K562 (cell line): ENCODE measurements around the gene KLHL6. TPM values are rescaled to one million over a fixed set of nuclear protein-coding genes. Genes with fewer than 3 reads are reported as not detected.

Experiments
- BHLHE40 ChIP-seq: IDR thresholded peaks from 2 replicates; pipeline ENCODE4 v1.6.1; 2011; ENCODE audit warnings: low read length, improper control_type of control experiment
- CBFA2T2 ChIP-seq: fragments of 450-650 bp; conservative IDR thresholded peaks from 2 replicates; pipeline ENCODE4 v1.6.1; 2017; ENCODE audit warnings: mild to moderate bottlenecking
- CBX1 ChIP-seq: sonication (generic); IDR thresholded peaks from 2 replicates; pipeline ENCODE4 v1.6.1; 2016; ENCODE audit warnings: antibody characterized with exemption, low read depth, mild to moderate bottlenecking
- CXXC5 ChIP-seq: fragments of 250-450 bp; sonication (Bioruptor Pico); IDR thresholded peaks from 2 replicates; pipeline ENCODE4 v1.8.0; 2022; ENCODE audit warnings: inconsistent platforms, mild to moderate bottlenecking, moderate library complexity
- FOXM1 ChIP-seq, 2 experiments: fragments of 450-650 bp in 1 of 2; sonication (generic) in 1 of 2; formaldehyde crosslinking in 1 of 2; IDR thresholded peaks; 2 replicates each; pipeline versions ENCODE4 v1.6.1 to v1.9.0; 2017 to 2022; ENCODE audit warnings: low read depth in 2 of 2, mild to moderate bottlenecking in 2 of 2, missing genetic modification reagents in 1 of 2, moderate library complexity in 1 of 2
- HNRNPLL ChIP-seq: fragments of 200-400 bp; formaldehyde crosslinking; IDR thresholded peaks from 2 replicates; pipeline ENCODE4 v1.6.1; 2017; ENCODE audit warnings: low read length, low read depth, mild to moderate bottlenecking; ENCODE audit not compliant: poor library complexity, severe bottlenecking
- KDM2B ChIP-seq: fragments of 250-450 bp; sonication (Bioruptor Pico); IDR thresholded peaks from 2 replicates; pipeline ENCODE4 v1.8.0; 2021; ENCODE audit warnings: mild to moderate bottlenecking, moderate library complexity
- L3MBTL2 ChIP-seq: fragments of 450-650 bp; IDR thresholded peaks from 2 replicates; pipeline ENCODE4 v1.6.1; 2016; ENCODE audit warnings: mild to moderate bottlenecking, moderate library complexity
- LEF1 ChIP-seq: fragments of 450-650 bp; IDR thresholded peaks from 2 replicates; pipeline ENCODE4 v1.6.1; 2016; ENCODE audit warnings: mild to moderate bottlenecking
- MAZ ChIP-seq, 2 experiments: fragments of 450-650 bp in 1 of 2; sonication (generic) in 1 of 2; formaldehyde crosslinking; IDR thresholded peaks in 1 of 2; conservative IDR thresholded peaks in 1 of 2; 2 replicates each; pipeline versions ENCODE4 v1.4.0 to v1.5.0; 2020; ENCODE audit warnings: mild to moderate bottlenecking in 1 of 2, missing genetic modification reagents in 1 of 2
- RBM14 ChIP-seq: fragments of 200-400 bp; formaldehyde crosslinking; IDR thresholded peaks from 2 replicates; pipeline ENCODE4 v1.6.1; 2018; ENCODE audit warnings: low read depth, mild to moderate bottlenecking, low read length, moderate library complexity, borderline replicate concordance; ENCODE audit not compliant: insufficient read depth
- SAFB ChIP-seq: fragments of 200-400 bp; formaldehyde crosslinking; IDR thresholded peaks from 2 replicates; pipeline ENCODE4 v1.6.1; 2017; ENCODE audit warnings: low read depth, low read length, borderline replicate concordance
- TARDBP ChIP-seq: fragments of 450-650 bp; IDR thresholded peaks from 2 replicates; pipeline ENCODE4 v1.6.1; 2016
- TFAM ChIP-seq: fragments of 250-450 bp; sonication (Bioruptor Pico); conservative IDR thresholded peaks from 2 replicates; pipeline ENCODE4 v1.5.0; 2021; ENCODE audit warnings: mild to moderate bottlenecking, moderate library complexity
- ZNF507 ChIP-seq: conservative IDR thresholded peaks from 2 replicates; pipeline ENCODE4 v1.6.1; 2017; ENCODE audit warnings: missing genetic modification characterization, missing compliant biosample characterization
- ZNF76 ChIP-seq: fragments of 250-450 bp; sonication (Bioruptor Pico); IDR thresholded peaks from 2 replicates; pipeline ENCODE4 v1.4.0; 2020; ENCODE audit warnings: mild to moderate bottlenecking, moderate library complexity, borderline replicate concordance
- ZNF778 ChIP-seq: fragments of 450-650 bp; formaldehyde crosslinking; IDR thresholded peaks from 2 replicates; pipeline ENCODE4 v1.4.0; 2020; ENCODE audit warnings: mild to moderate bottlenecking, moderate library complexity
- polyA plus RNA-seq, 8 experiments: library from polyadenylated mRNA; depleted of rRNA in 4 of 8; stranded (reverse) in 5 of 8; unstranded in 3 of 8; fragments of >200 nt; fragmentation: Nextera tagmentation in 2 of 8; fragmentation: Illumina TruSeq in 1 of 8; extraction: Ambion mirVana in 2 of 8; extraction: Trizol in 1 of 8; gene quantifications; 2 replicates each; pipeline versions ENCODE4 v1.2.1 to v1.2.3, GENCODE V29; 2011 to 2014; ENCODE audit warnings: inconsistent platforms in 1 of 8, missing spikeins in 1 of 8
- total RNA-seq, 7 experiments: library from RNA; depleted of rRNA in 6 of 7; stranded (reverse); fragments of >200 nt in 6 of 7; fragmentation: Illumina TruSeq in 2 of 7; extraction: Trizol in 2 of 7; gene quantifications; 2 replicates each; pipeline versions ENCODE4 v1.2.1 to v1.2.3, GENCODE V29; 2011 to 2021; ENCODE audit warnings: low replicate concordance in 1 of 7
- TF ChIP-seq, protein P1 (sequence below): fragments of 450-650 bp; conservative IDR thresholded peaks from 2 replicates; pipeline ENCODE4 v1.6.1; 2016; ENCODE audit warnings: missing genetic modification characterization, low read depth, mild to moderate bottlenecking, control low read depth, missing compliant biosample characterization
- TF ChIP-seq, protein P2 (sequence below): fragments of 250-450 bp; sonication (Bioruptor Pico); IDR thresholded peaks from 2 replicates; pipeline ENCODE4 v1.8.0; 2021; ENCODE audit warnings: moderate library complexity, mild to moderate bottlenecking, inconsistent platforms
- TF ChIP-seq, protein P3 (sequence below): fragments of 250-450 bp; sonication (Bioruptor Pico); IDR thresholded peaks from 2 replicates; pipeline ENCODE4 v1.4.0; 2020
- TF ChIP-seq, protein P4 (sequence below): IDR thresholded peaks from 2 replicates; pipeline ENCODE4 v1.6.1; 2016; ENCODE audit warnings: missing genetic modification characterization, missing compliant biosample characterization
- TF ChIP-seq, protein P5 (sequence below): fragments of 150-350 bp; conservative IDR thresholded peaks from 2 replicates; pipeline ENCODE4 v1.6.1; 2014; ENCODE audit warnings: low read length

The KLHL6 gene
- total and polyA plus RNA-seq, 9 of the 15 experiments (the other 6 are each of a cell fraction or from before 2014, with no cell fraction given): 0.18 to 2.1 (median 1.4) TPM

DNA sequence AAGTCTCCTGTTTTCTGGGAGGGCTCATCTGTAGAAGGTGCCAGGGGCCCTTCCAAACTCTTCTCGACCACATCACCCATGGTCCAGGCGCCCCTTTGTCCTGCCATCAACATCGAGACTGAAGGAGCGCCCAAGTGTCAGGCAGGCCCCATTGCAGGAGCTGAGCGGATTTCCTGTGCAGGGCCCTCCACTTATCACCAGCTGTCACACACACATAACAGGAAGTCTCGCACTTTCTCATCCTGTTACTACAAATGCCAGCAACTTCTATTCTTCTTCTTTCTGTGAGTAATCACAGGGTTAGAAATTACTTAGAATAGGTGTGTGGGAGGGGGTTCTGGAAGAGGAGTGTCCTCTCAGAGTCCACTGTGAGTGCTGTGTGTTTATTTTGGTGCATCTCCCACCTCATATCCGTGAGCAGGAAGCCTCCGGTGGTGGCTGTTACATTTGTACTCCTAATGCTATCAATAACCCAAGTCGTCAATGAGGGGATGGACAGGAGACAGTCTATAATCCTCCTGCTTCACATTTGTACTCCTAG lies at the start of gene KLHL6 (continued):
- TF ChIP-seq, protein P1, sequence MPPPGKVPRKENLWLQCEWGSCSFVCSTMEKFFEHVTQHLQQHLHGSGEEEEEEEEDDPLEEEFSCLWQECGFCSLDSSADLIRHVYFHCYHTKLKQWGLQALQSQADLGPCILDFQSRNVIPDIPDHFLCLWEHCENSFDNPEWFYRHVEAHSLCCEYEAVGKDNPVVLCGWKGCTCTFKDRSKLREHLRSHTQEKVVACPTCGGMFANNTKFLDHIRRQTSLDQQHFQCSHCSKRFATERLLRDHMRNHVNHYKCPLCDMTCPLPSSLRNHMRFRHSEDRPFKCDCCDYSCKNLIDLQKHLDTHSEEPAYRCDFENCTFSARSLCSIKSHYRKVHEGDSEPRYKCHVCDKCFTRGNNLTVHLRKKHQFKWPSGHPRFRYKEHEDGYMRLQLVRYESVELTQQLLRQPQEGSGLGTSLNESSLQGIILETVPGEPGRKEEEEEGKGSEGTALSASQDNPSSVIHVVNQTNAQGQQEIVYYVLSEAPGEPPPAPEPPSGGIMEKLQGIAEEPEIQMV (tag): no peak
- TF ChIP-seq, protein P2, sequence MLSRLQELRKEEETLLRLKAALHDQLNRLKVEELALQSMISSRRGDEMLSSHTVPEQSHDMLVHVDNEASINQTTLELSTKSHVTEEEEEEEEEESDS: no peak
- TF ChIP-seq TARDBP (no peak), KDM2B (CRISPR knock-in tag) (no peak), FOXM1 (IDR thresholded peaks at IDR 0.05; ENCODE audit: low read depth) (no peak), FOXM1 (CRISPR knock-in tag; IDR thresholded peaks at IDR 0.05; ENCODE audit: low read depth) (no peak), HNRNPLL (no peak), ZNF778 (no peak), SAFB (no peak), LEF1 (no peak), L3MBTL2 (peak; percentile 71), ZNF507 (tag) (no peak), RBM14 (no peak), MAZ (CRISPR knock-in tag; conservative IDR thresholded peaks at IDR 0.05 in 1 of 2, IDR thresholded peaks at IDR 0.05 in 1 of 2) (0 out of 4 replicates have a peak, but pooled peaks of 1 of the 2 experiments have one; percentile 27), ZNF76 (CRISPR knock-in tag) (no peak), CXXC5 (CRISPR knock-in tag) (0 out of 2 replicates have a peak, but pooled peaks have one; percentile 20), CBFA2T2 (no peak), CBX1 (no peak), BHLHE40 (no peak), TFAM (CRISPR knock-in tag) (no peak)
- TF ChIP-seq, protein P3, sequence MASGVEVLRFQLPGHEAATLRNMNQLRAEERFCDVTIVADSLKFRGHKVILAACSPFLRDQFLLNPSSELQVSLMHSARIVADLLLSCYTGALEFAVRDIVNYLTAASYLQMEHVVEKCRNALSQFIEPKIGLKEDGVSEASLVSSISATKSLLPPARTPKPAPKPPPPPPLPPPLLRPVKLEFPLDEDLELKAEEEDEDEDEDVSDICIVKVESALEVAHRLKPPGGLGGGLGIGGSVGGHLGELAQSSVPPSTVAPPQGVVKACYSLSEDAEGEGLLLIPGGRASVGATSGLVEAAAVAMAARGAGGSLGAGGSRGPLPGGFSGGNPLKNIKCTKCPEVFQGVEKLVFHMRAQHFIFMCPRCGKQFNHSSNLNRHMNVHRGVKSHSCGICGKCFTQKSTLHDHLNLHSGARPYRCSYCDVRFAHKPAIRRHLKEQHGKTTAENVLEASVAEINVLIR (CRISPR knock-in tag): no peak
- TF ChIP-seq, protein P4, sequence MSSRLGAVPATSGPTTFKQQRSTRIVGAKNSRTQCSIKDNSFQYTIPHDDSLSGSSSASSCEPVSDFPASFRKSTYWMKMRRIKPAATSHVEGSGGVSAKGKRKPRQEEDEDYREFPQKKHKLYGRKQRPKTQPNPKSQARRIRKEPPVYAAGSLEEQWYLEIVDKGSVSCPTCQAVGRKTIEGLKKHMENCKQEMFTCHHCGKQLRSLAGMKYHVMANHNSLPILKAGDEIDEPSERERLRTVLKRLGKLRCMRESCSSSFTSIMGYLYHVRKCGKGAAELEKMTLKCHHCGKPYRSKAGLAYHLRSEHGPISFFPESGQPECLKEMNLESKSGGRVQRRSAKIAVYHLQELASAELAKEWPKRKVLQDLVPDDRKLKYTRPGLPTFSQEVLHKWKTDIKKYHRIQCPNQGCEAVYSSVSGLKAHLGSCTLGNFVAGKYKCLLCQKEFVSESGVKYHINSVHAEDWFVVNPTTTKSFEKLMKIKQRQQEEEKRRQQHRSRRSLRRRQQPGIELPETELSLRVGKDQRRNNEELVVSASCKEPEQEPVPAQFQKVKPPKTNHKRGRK: no peak
- TF ChIP-seq, protein P5, sequence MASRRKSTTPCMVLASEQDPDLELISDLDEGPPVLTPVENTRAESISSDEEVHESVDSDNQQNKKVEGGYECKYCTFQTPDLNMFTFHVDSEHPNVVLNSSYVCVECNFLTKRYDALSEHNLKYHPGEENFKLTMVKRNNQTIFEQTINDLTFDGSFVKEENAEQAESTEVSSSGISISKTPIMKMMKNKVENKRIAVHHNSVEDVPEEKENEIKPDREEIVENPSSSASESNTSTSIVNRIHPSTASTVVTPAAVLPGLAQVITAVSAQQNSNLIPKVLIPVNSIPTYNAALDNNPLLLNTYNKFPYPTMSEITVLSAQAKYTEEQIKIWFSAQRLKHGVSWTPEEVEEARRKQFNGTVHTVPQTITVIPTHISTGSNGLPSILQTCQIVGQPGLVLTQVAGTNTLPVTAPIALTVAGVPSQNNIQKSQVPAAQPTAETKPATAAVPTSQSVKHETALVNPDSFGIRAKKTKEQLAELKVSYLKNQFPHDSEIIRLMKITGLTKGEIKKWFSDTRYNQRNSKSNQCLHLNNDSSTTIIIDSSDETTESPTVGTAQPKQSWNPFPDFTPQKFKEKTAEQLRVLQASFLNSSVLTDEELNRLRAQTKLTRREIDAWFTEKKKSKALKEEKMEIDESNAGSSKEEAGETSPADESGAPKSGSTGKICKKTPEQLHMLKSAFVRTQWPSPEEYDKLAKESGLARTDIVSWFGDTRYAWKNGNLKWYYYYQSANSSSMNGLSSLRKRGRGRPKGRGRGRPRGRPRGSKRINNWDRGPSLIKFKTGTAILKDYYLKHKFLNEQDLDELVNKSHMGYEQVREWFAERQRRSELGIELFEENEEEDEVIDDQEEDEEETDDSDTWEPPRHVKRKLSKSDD: no peak
